GM21447 (cell line): ENCODE measurements around the gene PLAAT3.
"Not testable (repeated sequence)": the region's sequence is repeated elsewhere in the genome, so short reads cannot be mapped to it uniquely, and the experiment has no call there.

Experiments used
- ATAC-seq: cut with Tn5 transposase; IDR thresholded peaks from one replicate; pipeline ENCODE4 v1.9.1; 2021; ENCODE audit not compliant: unreplicated experiment

Gene PLAAT3

DNA sequence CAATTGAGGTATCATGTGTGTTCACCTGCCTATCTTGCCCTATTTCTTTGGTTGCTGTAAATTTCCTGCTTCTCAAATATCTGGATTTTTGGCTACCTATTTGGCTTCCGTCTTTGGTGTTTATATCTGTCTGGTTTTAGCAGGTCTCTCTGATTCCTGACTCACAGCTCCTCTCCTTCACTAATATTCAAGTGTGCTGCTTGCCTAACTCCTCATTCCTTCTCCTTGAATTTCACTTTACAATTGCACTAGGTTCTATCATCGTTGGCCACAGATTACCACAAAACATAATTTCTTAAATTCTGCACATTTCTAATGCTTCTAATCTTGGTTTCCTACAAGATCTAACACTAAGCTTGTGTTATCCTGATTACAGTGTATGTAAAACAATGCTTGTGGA, 71.7 kb downstream of the PLAAT3 start:
- ATAC-seq, result not testable (repeated sequence)

DNA sequence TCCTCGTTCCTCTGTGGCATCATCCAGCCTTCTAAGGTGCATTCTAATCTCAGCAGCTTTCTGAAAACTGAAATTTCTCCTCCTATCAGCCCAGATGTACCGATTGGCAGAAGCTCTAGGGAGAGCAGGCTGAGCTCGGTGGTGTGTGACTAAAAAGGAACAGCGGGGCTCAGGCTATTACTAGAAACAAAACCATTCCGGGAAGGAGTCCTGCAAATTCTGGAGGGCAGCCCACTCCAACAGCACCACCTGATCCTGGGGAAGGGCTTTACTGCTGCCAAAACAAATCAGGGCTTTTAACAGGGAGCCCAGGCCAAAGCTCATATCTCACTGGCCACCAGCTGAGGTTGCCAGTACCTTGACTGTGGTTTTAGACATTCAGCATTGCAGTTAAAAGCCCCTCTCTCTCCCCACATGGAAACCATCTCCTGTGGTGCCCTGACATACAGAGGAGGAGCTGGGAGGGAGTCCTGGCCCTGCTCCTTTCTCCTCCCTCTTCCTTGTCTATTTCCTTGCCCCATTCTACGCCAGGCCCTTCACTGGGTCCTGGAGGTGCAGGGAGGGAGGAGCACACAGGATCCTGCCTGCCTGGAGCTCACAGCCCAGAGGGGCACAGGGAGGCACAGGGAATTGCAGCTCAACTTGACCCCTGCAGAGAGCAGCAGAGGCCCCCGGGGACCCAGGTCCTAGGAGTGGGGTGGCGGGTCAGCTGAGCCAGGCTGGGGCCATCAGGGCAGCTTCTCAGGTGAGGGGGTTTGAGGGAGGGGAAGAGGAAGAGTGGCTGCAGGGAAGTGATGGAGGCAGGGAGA, 76.7 kb downstream of the PLAAT3 start:
- no peak for ATAC-seq

DNA sequence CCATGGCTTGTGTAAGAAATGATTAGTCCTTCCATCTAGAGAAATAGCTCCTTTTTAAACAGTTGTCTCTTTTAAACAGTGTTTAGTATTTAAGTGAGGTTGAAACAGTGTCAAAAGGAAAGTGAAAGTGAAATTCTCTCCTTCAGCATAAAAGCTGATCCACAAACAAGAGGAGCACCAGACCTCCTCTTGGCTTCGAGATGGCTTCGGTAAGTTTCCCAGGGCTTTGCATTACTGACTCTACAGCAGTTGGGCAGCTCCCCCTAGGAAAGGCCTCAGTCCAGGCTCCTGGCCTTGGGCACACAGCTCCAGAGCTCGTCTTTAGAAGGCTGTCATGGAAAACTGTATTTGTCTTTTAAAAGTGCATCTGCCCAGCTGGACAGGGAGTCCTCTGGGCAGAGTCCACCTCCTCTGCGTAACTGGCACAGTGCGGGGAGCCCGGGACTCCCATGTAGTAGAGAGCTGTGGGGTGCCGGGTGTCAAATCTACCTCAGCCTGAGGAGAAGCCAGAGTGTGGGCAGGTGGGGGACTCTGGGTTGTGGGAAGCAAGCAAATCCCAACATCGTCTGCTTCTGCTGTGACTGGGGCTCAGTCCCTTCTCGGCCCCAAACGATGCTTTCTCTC, 77.5 kb downstream of the PLAAT3 start, which contains the start of gene PLAAT4:
Gene PLAAT4, plus strand, starts transcription at position 140 of the 624 bp plus-strand sequence. Its CDS starts 61 bp downstream, at position 201.
- ATAC-seq, result no peak

GRCh38 chr11:63535734-63536133, 78.5 kb downstream of the PLAAT3 start:
- no peak for ATAC-seq

DNA sequence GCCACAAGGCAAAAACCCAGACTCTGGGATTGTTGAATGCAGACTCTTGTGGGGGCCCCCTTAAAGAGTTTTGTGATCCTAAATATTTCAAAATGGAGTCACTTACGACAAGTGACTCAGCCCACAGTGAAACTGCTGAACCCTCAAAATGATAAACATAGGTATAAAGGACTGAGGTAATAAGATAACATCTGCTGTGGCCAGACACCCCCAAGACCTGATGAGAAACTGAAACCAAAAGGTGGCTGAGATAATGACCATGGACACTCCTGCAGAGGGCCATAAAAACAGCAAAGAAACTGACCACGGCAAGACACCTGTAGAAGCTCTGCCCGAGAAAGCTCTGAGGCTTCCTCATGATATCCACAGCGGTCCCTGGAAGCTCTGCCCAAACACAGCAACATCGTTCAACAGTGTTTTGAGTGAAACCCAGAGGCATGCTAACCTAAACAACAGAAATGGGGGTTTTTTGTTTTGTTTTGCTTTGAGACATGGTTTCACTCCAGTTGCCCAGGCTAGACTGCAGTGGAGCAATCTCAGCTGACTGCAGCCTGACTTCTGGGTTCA, 79.3 kb downstream of the PLAAT3 start:
- no peak for ATAC-seq

DNA sequence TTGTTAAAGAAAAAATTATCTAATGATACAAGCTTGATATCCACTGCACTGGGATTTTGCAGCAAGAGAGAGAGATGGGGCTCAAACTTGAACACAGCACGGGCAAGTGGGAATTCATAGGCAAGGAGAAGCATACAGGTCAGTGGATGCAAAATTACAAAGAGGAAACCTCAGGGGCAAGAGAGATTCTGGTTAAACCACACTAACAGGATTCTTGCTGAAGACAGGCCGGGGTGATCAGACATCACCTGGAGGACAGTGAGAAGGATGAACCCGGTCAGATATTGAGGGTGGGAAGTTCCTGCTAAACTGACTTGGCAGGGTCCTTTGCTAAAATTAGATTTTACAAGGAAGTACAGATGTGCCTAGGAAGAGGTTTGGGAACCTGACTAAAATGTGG, 80.2 kb downstream of the PLAAT3 start:
- ATAC-seq, result no peak

- no peak for ATAC-seq
Measured at GRCh38 chr11:63532799-63533475, 81.3 kb downstream of the PLAAT3 start.

- ATAC-seq, result no peak
Measured at GRCh38 chr11:63532117-63532516, 82.1 kb downstream of the PLAAT3 start.

DNA sequence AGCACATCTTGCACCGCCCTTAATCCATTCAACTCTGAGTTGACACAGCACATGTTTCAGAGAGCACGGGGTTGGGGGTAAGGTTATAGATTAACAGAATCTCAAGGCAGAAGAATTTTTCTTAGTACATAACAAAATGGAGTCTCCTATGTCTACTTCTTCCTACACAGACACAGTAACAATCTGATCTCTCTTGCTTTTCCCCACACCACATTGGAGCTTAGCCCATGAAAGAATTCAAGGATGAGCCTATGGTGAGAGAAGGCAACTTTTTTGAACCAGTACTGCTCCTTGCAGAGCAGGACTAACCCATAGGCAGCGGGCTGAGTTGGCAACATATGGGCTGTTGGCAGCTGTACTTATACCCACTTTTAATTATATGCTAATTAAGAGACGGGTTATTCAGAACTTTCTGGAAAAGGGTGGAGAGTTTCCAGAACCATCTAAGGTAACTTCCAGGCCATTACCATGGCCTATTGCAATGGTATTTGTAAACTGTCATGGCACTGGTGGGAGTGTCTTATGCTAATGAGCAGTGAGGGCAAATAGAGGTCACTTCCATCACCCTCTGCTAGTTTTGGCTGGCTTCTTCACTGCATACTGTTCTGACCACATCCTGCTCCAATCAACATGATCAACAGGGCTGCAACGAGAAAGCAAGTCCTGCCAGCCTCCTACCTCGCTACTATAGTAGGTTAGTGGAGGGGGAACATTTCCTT, 83.0 kb downstream of the PLAAT3 start:
- peak; percentile 85 for ATAC-seq

DNA sequence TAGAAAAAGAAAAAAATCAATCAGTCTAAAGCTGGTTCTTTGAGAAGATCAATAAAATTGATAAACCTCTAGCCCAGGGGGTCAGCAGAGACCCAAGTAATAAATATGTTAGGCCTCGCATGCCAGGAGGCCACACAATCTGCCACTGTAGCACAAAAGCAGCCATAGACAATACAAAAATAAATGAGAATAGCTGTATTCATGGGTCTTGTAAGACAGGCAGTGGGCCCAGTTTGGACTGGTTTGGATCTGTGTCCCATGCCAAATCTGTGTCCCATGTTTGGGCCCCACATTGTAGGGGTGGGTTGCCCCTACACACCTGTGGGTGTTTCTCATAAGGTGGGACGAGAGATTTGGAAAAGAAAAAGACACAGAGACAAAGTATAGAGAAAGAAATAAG, 84.2 kb downstream of the PLAAT3 start:
- no peak for ATAC-seq

DNA sequence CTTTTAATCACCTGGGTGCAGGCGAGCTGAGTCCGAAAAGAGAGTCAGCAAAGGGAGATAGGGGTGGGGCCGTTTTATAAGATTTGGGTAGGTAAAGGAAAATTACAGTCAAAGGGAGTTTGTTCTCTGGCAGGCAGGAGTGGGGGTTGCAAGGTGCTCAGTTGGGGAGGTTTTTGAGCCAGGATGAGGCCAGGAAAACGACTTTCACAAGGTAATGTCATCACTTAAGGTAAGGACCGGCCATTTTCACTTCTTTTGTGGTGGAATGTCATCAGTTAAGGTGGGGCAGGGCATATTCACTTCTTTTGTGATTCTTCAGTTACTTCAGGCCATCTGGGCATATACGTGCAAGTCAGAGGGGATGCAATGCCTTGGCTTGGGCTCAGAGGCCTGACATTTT, 84.9 kb downstream of the PLAAT3 start:
- ATAC-seq, result not testable (repeated sequence)

- not testable (repeated sequence) for ATAC-seq
Measured at GRCh38 chr11:63528729-63529278, 85.4 kb downstream of the PLAAT3 start.

DNA sequence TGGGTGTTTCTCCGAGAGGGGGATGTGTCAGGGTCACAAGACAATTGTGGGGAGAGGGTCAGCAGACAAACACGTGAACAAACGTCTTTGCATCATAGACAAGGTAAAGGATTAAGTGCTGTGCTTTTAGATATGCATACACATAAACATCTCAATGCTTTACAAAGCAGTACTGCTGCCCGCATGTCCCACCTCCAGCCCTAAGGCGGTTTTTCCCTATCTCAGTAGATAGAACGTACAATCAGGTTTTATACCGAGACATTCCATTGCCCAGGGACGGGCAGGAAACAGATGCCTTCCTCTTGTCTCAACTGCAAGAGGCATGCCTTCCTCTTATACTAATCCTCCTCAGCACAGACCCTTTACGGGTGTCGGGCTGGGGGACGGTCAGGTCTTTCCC, 86.1 kb downstream of the PLAAT3 start:
- ATAC-seq, result not testable (repeated sequence)

DNA sequence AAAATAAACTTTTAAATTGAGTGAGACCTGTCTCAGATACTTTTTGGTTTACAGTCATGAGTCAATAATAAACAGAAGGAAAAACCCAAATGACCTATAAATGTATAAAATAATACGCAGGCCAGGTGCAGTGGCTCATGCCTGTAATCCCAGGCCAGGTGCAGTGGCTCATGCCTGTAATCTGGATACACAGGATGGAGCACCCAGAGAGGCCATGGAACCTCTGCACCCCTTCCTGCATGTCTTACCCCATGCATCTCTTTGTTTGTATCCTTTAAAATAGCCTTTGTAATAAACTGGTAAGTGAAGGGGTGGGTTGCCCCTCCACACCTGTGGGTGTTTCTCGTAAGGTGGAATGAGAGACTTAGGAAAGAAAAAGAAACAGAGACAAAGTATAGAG, 86.6 kb downstream of the PLAAT3 start:
- no peak for ATAC-seq
